H9 (cell line): ENCODE data around the gene SH3RF2. TPM values are rescaled to one million over a fixed set of nuclear protein-coding genes. Genes with fewer than 3 reads are reported as not detected.

Source experiments
- DNase-seq: peaks from one replicate; pipeline ENCODE4 v3.0.0-alpha.2; 2017
- H2AFZ ChIP-seq: one replicate; pipeline ENCODE4 v1.6.1; 2013; ENCODE audit warnings: mild to moderate bottlenecking, low read length, control low read depth, moderate library complexity
- H2AK5ac ChIP-seq: 2 replicates; pipeline ENCODE4 v1.6.1; 2013; ENCODE audit warnings: low read length, control low read depth, mixed read lengths; ENCODE audit not compliant: insufficient read length
- H2BK120ac ChIP-seq: one replicate; pipeline ENCODE4 v1.6.1; 2013; ENCODE audit warnings: low read depth, mild to moderate bottlenecking, low read length, control low read depth, inconsistent platforms; ENCODE audit not compliant: poor library complexity, severe bottlenecking
- H2BK12ac ChIP-seq: 2 replicates; pipeline ENCODE4 v1.6.1; 2013; ENCODE audit warnings: low read length, control low read depth, mixed read lengths, low read depth; ENCODE audit not compliant: insufficient read length
- H2BK15ac ChIP-seq: 2 replicates; pipeline ENCODE4 v1.6.1; 2013; ENCODE audit warnings: low read depth, low read length, control low read depth
- H2BK20ac ChIP-seq: one replicate; pipeline ENCODE4 v1.6.1; 2013; ENCODE audit warnings: low read depth, mild to moderate bottlenecking, low read length, control low read depth, inconsistent platforms; ENCODE audit not compliant: poor library complexity, severe bottlenecking
- H2BK5ac ChIP-seq: 2 replicates; pipeline ENCODE4 v1.6.1; 2013; ENCODE audit warnings: low read length, control low read depth, mixed read lengths; ENCODE audit not compliant: insufficient read length
- H3K14ac ChIP-seq: 2 replicates; pipeline ENCODE4 v1.6.1; 2013; ENCODE audit warnings: low read length, control low read depth; ENCODE audit not compliant: insufficient read depth
- H3K18ac ChIP-seq: 2 replicates; pipeline ENCODE4 v1.6.1; 2013; ENCODE audit warnings: low read depth, mild to moderate bottlenecking, mixed read lengths, low read length, control low read depth; ENCODE audit not compliant: insufficient read length
- H3K23ac ChIP-seq: 2 replicates; pipeline ENCODE4 v1.6.1; 2013; ENCODE audit warnings: low read length, control low read depth, mixed read lengths, low read depth; ENCODE audit not compliant: insufficient read length
- H3K23me2 ChIP-seq: 2 replicates; pipeline ENCODE4 v1.6.1; 2013; ENCODE audit warnings: low read depth, mild to moderate bottlenecking, mixed read lengths, low read length, control low read depth; ENCODE audit not compliant: insufficient read length, poor library complexity, severe bottlenecking
- H3K27ac ChIP-seq: 2 replicates; pipeline ENCODE4 v1.5.1; 2013; ENCODE audit warnings: low read length, control low read depth, mixed read lengths, low read depth; ENCODE audit not compliant: insufficient read length
- H3K27me3 ChIP-seq: 2 replicates; pipeline ENCODE4 v1.6.1; 2013; ENCODE audit warnings: low read length, control low read depth, inconsistent platforms; ENCODE audit not compliant: insufficient read depth
- H3K4ac ChIP-seq: 2 replicates; pipeline ENCODE4 v1.6.1; 2013; ENCODE audit warnings: low read depth, mild to moderate bottlenecking, control low read depth, inconsistent platforms, low read length, moderate library complexity
- H3K4me1 ChIP-seq: 2 replicates; pipeline ENCODE4 v1.6.1; 2013; ENCODE audit warnings: low read length, control low read depth, inconsistent platforms; ENCODE audit not compliant: insufficient read depth
- H3K4me2 ChIP-seq: 2 replicates; pipeline ENCODE4 v1.6.1; 2013; ENCODE audit warnings: low read length, control low read depth, mixed read lengths; ENCODE audit not compliant: insufficient read length, insufficient read depth
- H3K56ac ChIP-seq: 2 replicates; pipeline ENCODE4 v1.6.1; 2013; ENCODE audit warnings: low read depth, mild to moderate bottlenecking, mixed read lengths, low read length, control low read depth; ENCODE audit not compliant: insufficient read length
- H3K79me1 ChIP-seq: 2 replicates; pipeline ENCODE4 v1.6.1; 2013; ENCODE audit warnings: low read depth, mild to moderate bottlenecking, moderate library complexity, low read length, control low read depth, inconsistent platforms; ENCODE audit not compliant: insufficient read depth, poor library complexity, severe bottlenecking
- H3K79me2 ChIP-seq: 2 replicates; pipeline ENCODE4 v1.6.1; 2013; ENCODE audit warnings: low read length, control low read depth, inconsistent platforms; ENCODE audit not compliant: insufficient read depth
- H3K9ac ChIP-seq: 2 replicates; pipeline ENCODE4 v1.6.1; 2013; ENCODE audit warnings: low read length, control low read depth, mixed read lengths; ENCODE audit not compliant: insufficient read length; ENCODE audit errors: extremely low read depth
- H3K9me3 ChIP-seq: one replicate; pipeline ENCODE4 v1.6.1; 2013; ENCODE audit warnings: low read depth, low read length, inconsistent platforms; ENCODE audit not compliant: control insufficient read depth
- H3T11ph ChIP-seq: one replicate; pipeline ENCODE4 v1.6.1; 2013; ENCODE audit warnings: mild to moderate bottlenecking, low read length, control low read depth, inconsistent platforms
- H4K20me1 ChIP-seq: one replicate; pipeline ENCODE4 v1.6.1; 2013; ENCODE audit not compliant: control insufficient read depth, insufficient read length, insufficient read depth
- H4K5ac ChIP-seq: 2 replicates; pipeline ENCODE4 v1.6.1; 2013; ENCODE audit warnings: low read depth, mild to moderate bottlenecking, mixed read lengths, low read length, control low read depth; ENCODE audit not compliant: insufficient read length
- H4K8ac ChIP-seq: replicated peaks from 2 replicates; pipeline ENCODE4 v1.6.1; 2013; ENCODE audit warnings: low read length, control low read depth, mixed read lengths, low read depth; ENCODE audit not compliant: insufficient read length
- H4K91ac ChIP-seq: 2 replicates; pipeline ENCODE4 v1.6.1; 2013; ENCODE audit warnings: low read depth, mild to moderate bottlenecking, moderate library complexity, mixed read lengths, low read length, control low read depth; ENCODE audit not compliant: insufficient read length
- H3K27ac Mint-ChIP-seq, 3 experiments: 2 replicates in 2 of 3; 3 replicates in 1 of 3; pipeline ENCODE4 v1.8.0; 2020 to 2021; ENCODE audit warnings: mixed read lengths in 3 of 3, mild to moderate bottlenecking in 1 of 3, moderate library complexity in 1 of 3
- H3K27me3 Mint-ChIP-seq: 2 replicates; pipeline ENCODE4 v1.8.0; 2021; ENCODE audit warnings: low read depth, mild to moderate bottlenecking, moderate library complexity, mixed read lengths
- H3K36me3 Mint-ChIP-seq, 3 experiments: 2 replicates in 2 of 3; 3 replicates in 1 of 3; pipeline ENCODE4 v1.8.0; 2020 to 2021; ENCODE audit warnings: low read depth in 3 of 3, mixed read lengths in 3 of 3; ENCODE audit not compliant: insufficient read depth in 1 of 3
- H3K4me1 Mint-ChIP-seq, 2 experiments: 2 replicates each; pipeline ENCODE4 v1.8.0; 2020; ENCODE audit warnings: mixed read lengths in 2 of 2
- H3K4me3 Mint-ChIP-seq, 2 experiments: 2 replicates in 1 of 2; 3 replicates in 1 of 2; pipeline ENCODE4 v1.8.0; 2020 to 2021; ENCODE audit warnings: mild to moderate bottlenecking in 2 of 2, mixed read lengths in 2 of 2, moderate library complexity in 1 of 2
- H3K9me3 Mint-ChIP-seq, 2 experiments: 2 replicates in 1 of 2; 3 replicates in 1 of 2; pipeline ENCODE4 v1.8.0; 2020; ENCODE audit warnings: mild to moderate bottlenecking in 2 of 2, mixed read lengths in 2 of 2, moderate library complexity in 1 of 2
- CTCF ChIP-seq: fragments of 200-600 bp; sonication (generic); conservative IDR thresholded peaks from 3 replicates; pipeline ENCODE4 v1.8.0; 2021; ENCODE audit warnings: antibody characterized with exemption, mild to moderate bottlenecking
- WGBS: extraction: QIAGEN DNeasy Blood & Tissue Kit; methylation state at CpG from one replicate; pipeline ENCODE4 v1.1.7; 2013; ENCODE audit warnings: missing lambda C conversion rate, low lambda C conversion rate, mixed read lengths; ENCODE audit not compliant: insufficient read length; ENCODE audit errors: extremely low coverage; 5-methylcytosine and 5-hydroxymethylcytosine counted together
- total RNA-seq: library from RNA; stranded (reverse); gene quantifications from 2 replicates; pipeline ENCODE4 v1.2.1, GENCODE V29; 2021

SH3RF2 gene
- total RNA-seq, 1 experiment from 2014 or later = 0.66 TPM

GRCh38 chr5:146088098-146088497 lies 151.7 kb downstream of the SH3RF2 start:
- Histone ChIP-seq H3K27me3 (no peaks in the 10 kb centered on the region), H3K9me3 (no peaks in the 10 kb centered on the region), H3K18ac (no peak overlapping the region), H3K23ac (no peak overlapping the region), H4K8ac (no peak overlapping the region), H4K91ac (no peak overlapping the region), H2AFZ (no peak overlapping the region), H4K5ac (no peak overlapping the region), H3K4me1 (no peaks in the 10 kb centered on the region), H2BK20ac (no peak overlapping the region), H2BK120ac (no peak overlapping the region), H4K20me1 (no peaks in the 10 kb centered on the region), H3K27ac (no peak overlapping the region), H2BK12ac (no peak overlapping the region), H2AK5ac (no peak overlapping the region), H3K4ac (no peak overlapping the region), H3K23me2 (no peaks in the 10 kb centered on the region), H3K79me2 (no peaks in the 10 kb centered on the region), H2BK15ac (no peak overlapping the region), H3K79me1 (no peaks in the 10 kb centered on the region), H3K56ac (no peak overlapping the region), H3K4me2 (no peak overlapping the region), H3K14ac (no peak overlapping the region), H2BK5ac (no peak overlapping the region), H3T11ph (no peak overlapping the region), H3K9ac (no peak overlapping the region)
- H3K9me3 Mint-ChIP-seq = no peaks in the 10 kb centered on the region
- DNase-seq = no peak
- H3K27me3 Mint-ChIP-seq = no peaks in the 10 kb centered on the region
- no peak for TF ChIP-seq CTCF
- H3K4me1 Mint-ChIP-seq = no peaks in the 10 kb centered on the region
- no peaks in the 10 kb centered on the region; a peak in 1 of 7 replicates for H3K36me3 Mint-ChIP-seq
- no peak overlapping the region for H3K27ac Mint-ChIP-seq
- no peak overlapping the region for H3K4me3 Mint-ChIP-seq
- no CpG with 5 or more reads among the region's 3 CpGs for WGBS
